Erythroblast (primary cell): ENCODE measurements around the gene TDP2.

Experiments used
- GATA1 ChIP-seq: IDR thresholded peaks from 2 replicates; pipeline ENCODE4 v1.6.1; 2011; ENCODE audit warnings: low read depth, mild to moderate bottlenecking, control low read depth, low read length, moderate library complexity
- POLR2A ChIP-seq: IDR thresholded peaks from 2 replicates; pipeline ENCODE4 v1.6.1; 2011; ENCODE audit warnings: mild to moderate bottlenecking, low read length

DNA sequence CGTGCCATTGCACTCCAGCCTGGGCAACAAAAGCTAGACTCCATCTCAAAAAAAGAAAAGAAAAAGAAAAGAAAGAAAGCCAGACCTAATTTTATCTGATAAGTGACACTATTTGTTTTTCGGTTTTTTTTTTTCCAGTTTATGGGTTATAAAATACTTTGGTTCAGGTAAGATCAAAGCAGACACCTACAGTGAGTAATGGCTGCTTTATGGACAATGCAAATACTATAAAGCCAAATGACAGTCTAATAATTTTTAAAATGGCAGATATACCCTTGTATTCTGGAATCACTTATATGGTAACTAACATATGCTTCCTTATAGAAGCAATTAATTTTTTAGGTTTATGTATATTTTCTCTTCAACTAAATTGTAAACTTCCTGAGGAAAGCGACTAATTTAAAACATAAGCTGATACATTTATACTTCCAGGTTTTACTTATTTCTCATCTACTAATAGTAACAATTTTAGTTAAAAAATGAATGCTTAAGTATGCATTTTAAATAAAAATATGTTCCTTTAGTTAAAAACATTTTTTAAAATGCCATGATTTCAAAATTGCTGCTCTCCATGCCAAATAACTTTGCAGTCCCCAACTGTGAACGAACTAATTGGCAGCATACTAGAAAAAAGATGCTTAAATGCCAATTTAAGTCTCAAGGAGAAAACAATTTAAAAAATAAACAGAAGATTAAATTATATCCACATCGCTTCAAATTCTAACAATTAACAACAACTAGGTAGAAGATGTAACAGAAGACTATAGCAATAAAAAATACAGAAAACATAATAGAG is 59.2 kb downstream of the TDP2 start:
- TF ChIP-seq POLR2A (no peak), GATA1 (no peak)
